Esophagus (tissue), 2 donors: ENCODE measurements around the gene CENPK. TPM values are rescaled to one million over a fixed set of nuclear protein-coding genes. Genes with fewer than 3 reads are reported as not detected.
"Not testable (repeated sequence)": the region's sequence is repeated elsewhere in the genome, so short reads cannot be mapped to it uniquely, and the experiment has no call there.

Source experiments
- H3K27ac ChIP-seq, 2 donors: one replicate each; pipeline ENCODE4 v1.5.1; 2013; ENCODE audit warnings: low read depth in 2 of 2, mild to moderate bottlenecking in 2 of 2, inconsistent platforms in 1 of 2, low read length in 1 of 2, moderate library complexity in 1 of 2
- H3K27me3 ChIP-seq, 2 donors: one replicate each; pipeline ENCODE4 v1.6.1; 2013; ENCODE audit warnings: low read length in 2 of 2, control low read depth in 1 of 2, mild to moderate bottlenecking in 1 of 2; ENCODE audit not compliant: insufficient read depth in 2 of 2, control insufficient read depth in 1 of 2
- H3K36me3 ChIP-seq, 2 donors: one replicate each; pipeline ENCODE4 v1.6.1; 2013; ENCODE audit warnings: low read length in 1 of 2; ENCODE audit not compliant: control insufficient read depth in 2 of 2, insufficient read depth in 2 of 2
- H3K4me1 ChIP-seq, 2 donors: one replicate each; pipeline ENCODE4 v1.6.1; 2013; ENCODE audit warnings: low read length in 1 of 2; ENCODE audit not compliant: control insufficient read depth in 2 of 2, insufficient read depth in 2 of 2
- H3K4me3 ChIP-seq, 2 donors: one replicate each; pipeline ENCODE4 v1.5.1; 2013; ENCODE audit warnings: low read length in 2 of 2, mild to moderate bottlenecking in 2 of 2, low read depth in 1 of 2, moderate library complexity in 1 of 2
- H3K9me3 ChIP-seq, 2 donors: one replicate each; pipeline ENCODE4 v1.6.1; 2013; ENCODE audit warnings: mild to moderate bottlenecking in 2 of 2, low read depth in 1 of 2, low read length in 1 of 2, moderate library complexity in 1 of 2; ENCODE audit not compliant: control insufficient read depth in 2 of 2, insufficient read depth in 1 of 2
- WGBS, 2 donors: extraction: QIAGEN DNeasy Blood & Tissue Kit; methylation state at CpG; one replicate each; pipeline ENCODE4 v1.1.7; 2013; 5-methylcytosine and 5-hydroxymethylcytosine counted together
- polyA plus RNA-seq, 2 donors: library from polyadenylated mRNA; stranded (reverse); fragments of 200-250 nt; gene quantifications; one replicate each; pipeline ENCODE4 v1.2.3, GENCODE V29; 2013
- donor health status: healthy with polysubstance abuse.
- donor health status: Bipolar disorder and iron deficiency.

Gene CENPK
- polyA plus RNA-seq: 1 to 10 TPM; 6.6 to 8.6 TPM

DNA sequence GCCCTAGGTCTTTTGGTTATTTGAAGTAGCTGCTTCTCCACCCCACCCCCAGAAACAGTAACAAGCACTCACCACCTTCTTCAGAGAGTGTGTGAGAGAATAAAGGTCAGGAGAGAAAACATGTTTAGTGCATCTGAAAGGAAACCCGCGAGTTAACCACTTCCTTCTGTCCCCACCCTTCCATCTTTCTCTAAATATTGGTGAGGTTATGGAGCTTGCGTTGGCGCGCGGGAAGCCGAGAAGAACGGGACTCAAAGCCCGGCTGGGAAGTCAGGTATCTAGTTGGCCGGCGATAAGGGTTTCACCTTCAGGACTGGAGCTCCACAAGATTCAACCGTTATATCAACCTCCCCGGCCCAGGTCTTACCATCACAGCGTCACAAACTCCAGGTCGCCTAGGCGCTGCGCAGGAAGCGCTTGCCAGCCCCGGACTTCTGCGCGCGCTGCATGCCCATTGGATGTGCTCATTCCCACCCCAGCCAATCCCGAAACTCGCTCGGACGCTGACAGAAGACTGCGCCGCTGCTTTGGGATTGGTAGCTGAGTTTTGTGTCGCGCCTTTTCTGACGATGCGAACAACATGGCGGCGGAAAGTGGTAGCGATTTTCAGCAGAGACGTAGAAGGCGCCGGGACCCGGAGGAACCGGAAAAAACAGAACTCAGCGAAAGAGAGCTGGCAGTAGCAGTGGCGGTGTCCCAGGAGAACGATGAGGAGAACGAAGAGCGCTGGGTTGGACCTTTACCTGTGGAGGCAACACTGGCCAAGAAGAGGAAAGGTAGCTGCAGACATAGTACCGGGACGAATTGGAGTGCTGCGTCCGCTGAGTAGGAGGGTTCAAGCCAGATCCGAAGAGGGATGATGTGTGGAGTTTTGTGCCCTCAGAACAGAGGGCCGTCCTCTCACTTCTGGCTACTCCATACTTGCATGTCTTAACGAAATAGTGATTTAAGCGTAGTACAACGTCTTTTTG is at the start of gene CENPK, which contains the start of gene PPWD1:
CENPK (minus strand) TSS at position 438 of the 971 bp plus-strand sequence. CDS start 8,261 bp downstream, outside the sequence.
PPWD1 (plus strand) TSS at position 566 of the 971 bp plus-strand sequence; CDS start at position 581, 15 bp downstream.
- 0% methylated on average over 54 of the region's 54 CpGs for WGBS, 2 donors
- H3K4me3 ChIP-seq: peak within 1 kb of the TSS; percentile 79 to 98
- no peaks in the 10 kb centered on the region for H3K36me3 ChIP-seq
- peak within 1 kb of the TSS; percentile 94 to 99 for H3K27ac ChIP-seq
- H3K4me1 ChIP-seq: peaks cover 0 to 3% of the 10 kb centered on the region in 2 donors
- no peaks in the 10 kb centered on the region for H3K27me3 ChIP-seq
- no peaks in the 10 kb centered on the region for H3K9me3 ChIP-seq

DNA sequence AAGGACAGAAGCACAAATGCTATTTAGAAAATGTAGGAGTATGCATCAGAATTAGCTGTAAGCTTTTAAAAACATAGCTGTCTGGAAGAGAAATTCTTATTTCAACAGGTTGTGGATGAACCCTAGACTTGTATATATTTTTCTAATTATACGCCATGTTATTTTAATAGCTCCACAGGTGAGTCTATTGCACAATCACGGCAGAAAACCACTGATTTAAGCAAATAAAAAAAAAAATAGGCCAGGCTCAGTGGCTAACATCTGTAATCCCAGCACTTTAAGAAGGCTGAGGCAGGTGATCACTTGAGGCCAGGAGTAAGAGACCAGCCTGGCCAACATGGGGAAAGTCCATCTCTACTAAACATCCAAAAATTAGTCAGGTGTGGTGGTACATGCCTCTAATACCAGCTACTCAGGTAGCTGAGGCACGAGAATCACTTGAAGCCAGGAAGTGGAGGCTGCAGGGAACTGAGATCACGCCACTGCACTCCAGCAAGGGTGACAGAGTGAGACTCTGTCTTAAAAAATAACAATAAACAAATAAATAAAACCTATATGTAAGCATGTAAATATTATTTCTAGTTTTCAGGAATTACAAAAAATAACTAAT is 49.4 kb upstream of the CENPK start:
- H3K9me3 ChIP-seq: no peaks in the 10 kb centered on the region
- H3K36me3 ChIP-seq: peaks cover 0 to 4% of the 10 kb centered on the region in 2 donors
- no peak overlapping the region for H3K27ac ChIP-seq
- 83 to 84% methylated on average over 4 of the region's 4 CpGs for WGBS, 2 donors
- no peaks in the 10 kb centered on the region for H3K27me3 ChIP-seq
- H3K4me1 ChIP-seq: no peaks in the 10 kb centered on the region
- no peak overlapping the region for H3K4me3 ChIP-seq

- 52 to 80% methylated on average over 3 of the region's 3 CpGs for WGBS, 2 donors
- Histone ChIP-seq H3K9me3 (no peaks in the 10 kb centered on the region), H3K27me3 (no peaks in the 10 kb centered on the region), H3K4me3 (no peak overlapping the region), H3K27ac (no peak overlapping the region), H3K36me3 (peaks cover 0 to 5% of the 10 kb centered on the region in 2 donors), H3K4me1 (no peaks in the 10 kb centered on the region)
These were observed 48.6 kb upstream of the CENPK start for GRCh38 chr5:65611524-65611923.

DNA sequence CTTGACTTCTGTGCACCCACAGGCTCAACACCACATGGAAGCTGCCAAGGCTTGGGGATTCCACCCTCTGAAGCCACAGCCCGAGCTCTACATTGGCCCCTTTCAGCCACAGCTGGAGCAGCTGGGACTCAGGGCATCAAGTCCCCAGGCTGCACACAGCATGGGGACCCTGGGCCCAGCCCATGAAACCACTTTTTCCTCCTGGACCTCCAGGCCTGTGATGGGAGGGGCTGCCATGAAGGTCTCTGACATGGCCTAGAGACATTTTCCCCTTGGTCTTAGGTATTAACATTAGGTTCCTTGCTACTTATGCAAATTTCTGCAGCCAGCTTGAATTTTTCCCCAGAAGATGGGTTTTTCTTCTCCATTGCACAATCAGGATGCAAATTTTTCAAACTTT is 38.8 kb upstream of the CENPK start:
- not testable (repeated sequence) for H3K27ac ChIP-seq, H3K36me3 ChIP-seq, H3K27me3 ChIP-seq, H3K4me1 ChIP-seq, H3K9me3 ChIP-seq, H3K4me3 ChIP-seq
- 93 to 100% methylated on average over 1 of the region's 1 CpG for WGBS, 2 donors

DNA sequence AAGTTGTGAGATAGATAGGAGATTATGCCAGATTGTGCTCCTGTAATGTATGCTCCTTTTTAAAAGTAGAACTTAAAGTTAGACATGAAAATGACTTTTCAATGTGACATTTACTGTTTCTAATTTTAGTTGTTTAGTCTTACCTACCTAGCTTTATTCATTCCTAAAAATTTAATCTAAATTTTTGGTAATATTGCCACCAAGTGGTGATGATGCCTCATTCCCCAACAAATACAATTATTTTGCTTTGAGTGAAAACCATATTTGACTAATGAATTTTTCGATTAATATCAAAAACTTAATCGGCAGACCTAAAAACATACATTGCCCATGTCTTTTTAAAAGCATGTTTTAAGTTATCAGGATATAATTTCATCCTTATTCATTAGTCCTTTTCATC is 25.7 kb upstream of the CENPK start:
- H3K9me3 ChIP-seq: no peaks in the 10 kb centered on the region
- H3K36me3 ChIP-seq: peaks cover 2 to 9% of the 10 kb centered on the region in 2 donors
- WGBS, 2 donors: 93 to 95% methylated on average over 2 of the region's 2 CpGs
- no peak overlapping the region for H3K27ac ChIP-seq
- no peaks in the 10 kb centered on the region for H3K27me3 ChIP-seq
- no peaks in the 10 kb centered on the region for H3K4me1 ChIP-seq
- no peak overlapping the region for H3K4me3 ChIP-seq

DNA sequence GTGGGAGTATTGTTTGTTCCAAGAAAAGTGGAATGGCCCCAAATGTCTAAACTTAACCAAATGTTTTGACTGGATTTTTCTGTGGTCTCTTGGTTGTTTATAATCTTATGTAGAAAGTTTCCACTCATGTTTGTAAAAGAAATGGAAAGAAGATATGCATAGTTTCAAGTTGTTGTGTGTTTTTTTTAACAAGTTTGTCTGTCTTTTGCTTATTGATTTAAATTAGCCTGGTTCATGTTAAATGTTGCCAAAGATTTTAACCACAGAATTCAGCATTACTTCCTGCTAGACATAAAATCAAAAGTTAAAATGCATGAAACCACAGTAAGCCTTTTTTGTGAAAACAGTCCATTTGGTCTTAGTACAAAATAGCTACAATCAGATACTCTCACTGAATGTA is 14.2 kb upstream of the CENPK start:
- Histone ChIP-seq H3K27me3 (no peaks in the 10 kb centered on the region), H3K36me3 (peaks cover 0 to 5% of the 10 kb centered on the region in 2 donors), H3K27ac (no peak overlapping the region), H3K4me3 (no peak overlapping the region), H3K9me3 (no peaks in the 10 kb centered on the region), H3K4me1 (no peaks in the 10 kb centered on the region)

DNA sequence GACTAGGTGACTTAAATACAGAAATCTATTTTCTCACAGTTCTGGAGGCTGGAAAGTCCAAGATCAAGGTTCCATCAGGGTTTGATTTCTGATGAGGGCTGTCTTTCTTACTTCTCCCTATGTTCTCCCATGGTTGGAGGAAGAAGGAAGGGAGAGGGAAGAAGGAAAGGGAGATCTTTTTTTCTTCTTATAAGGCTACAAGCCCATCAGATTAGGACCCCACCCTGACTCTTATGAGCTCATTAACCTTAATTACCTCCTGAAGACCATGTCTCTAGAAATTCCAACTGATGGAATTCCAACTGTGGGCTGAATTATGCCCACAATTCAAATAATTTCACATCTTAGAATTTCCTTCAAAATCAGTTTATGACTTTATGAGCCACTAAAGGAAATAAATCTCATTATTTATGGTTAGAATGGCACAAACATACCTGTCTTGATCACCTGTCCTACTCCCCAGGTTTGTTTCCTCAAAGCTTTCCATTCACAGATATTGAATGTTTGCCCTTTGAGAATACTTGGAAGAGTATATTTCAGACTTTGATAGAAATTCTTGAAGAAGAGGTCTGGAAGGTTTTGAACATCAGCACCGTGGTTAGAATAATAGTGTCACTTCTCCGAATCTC is 7.7 kb upstream of the CENPK start:
- H3K36me3 ChIP-seq: peaks cover 0 to 3% of the 10 kb centered on the region in 2 donors
- H3K27me3 ChIP-seq: no peaks in the 10 kb centered on the region
- 93 to 95% methylated on average over 2 of the region's 2 CpGs for WGBS, 2 donors
- no peak overlapping the region for H3K4me3 ChIP-seq
- H3K27ac ChIP-seq: no peak overlapping the region
- H3K9me3 ChIP-seq: no peaks in the 10 kb centered on the region
- no peaks in the 10 kb centered on the region for H3K4me1 ChIP-seq

DNA sequence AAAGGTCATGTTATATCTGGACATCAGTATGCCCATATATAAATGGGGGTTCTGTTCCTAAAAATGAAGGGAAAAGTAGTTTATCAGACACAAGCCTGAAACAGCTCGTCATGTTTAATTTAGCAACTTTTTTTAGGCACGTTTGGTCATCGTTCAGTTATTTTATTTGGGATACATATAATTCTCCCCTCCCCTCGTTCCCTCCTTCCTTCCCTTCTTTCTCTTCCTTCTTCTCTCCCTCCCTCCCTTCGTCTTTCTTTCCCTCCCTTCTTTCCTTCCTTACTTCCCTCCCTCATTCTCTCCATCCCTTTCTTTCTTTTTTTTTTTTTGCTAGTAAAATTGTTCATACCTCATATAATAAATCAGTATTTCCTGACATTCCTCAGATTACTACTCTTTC is 3.5 kb upstream of the CENPK start:
- Histone ChIP-seq H3K4me1 (peaks cover 0 to 3% of the 10 kb centered on the region in 2 donors), H3K9me3 (no peaks in the 10 kb centered on the region), H3K4me3 (no peak overlapping the region), H3K27me3 (no peaks in the 10 kb centered on the region), H3K27ac (no peak overlapping the region), H3K36me3 (peaks cover 0 to 3% of the 10 kb centered on the region in 2 donors)
- 81 to 84% methylated on average over 5 of the region's 5 CpGs for WGBS, 2 donors

GRCh38 chr5:65563777-65564176 is 809 bp upstream of the CENPK start:
- no peaks in the 10 kb centered on the region for H3K36me3 ChIP-seq
- 2 to 9% methylated on average over 11 of the region's 11 CpGs for WGBS, 2 donors
- H3K4me3 ChIP-seq: peak overlapping the region; percentile 79 to 98
- H3K9me3 ChIP-seq: no peaks in the 10 kb centered on the region
- no peaks in the 10 kb centered on the region for H3K27me3 ChIP-seq
- H3K4me1 ChIP-seq: peaks cover 0 to 3% of the 10 kb centered on the region in 2 donors
- no peak overlapping the region for H3K27ac ChIP-seq
